GM18498 (cell line): ENCODE measurements around the gene IGSF10.
A peak's percentile ranks its signal among the peaks of the same experiment; 100 is the strongest.

Source experiments
- ATAC-seq: cut with Tn5 transposase; IDR thresholded peaks from one replicate; pipeline ENCODE4 v1.9.1; 2021; ENCODE audit warnings: mild to moderate bottlenecking, moderate library complexity; ENCODE audit not compliant: unreplicated experiment

IGSF10 gene

DNA sequence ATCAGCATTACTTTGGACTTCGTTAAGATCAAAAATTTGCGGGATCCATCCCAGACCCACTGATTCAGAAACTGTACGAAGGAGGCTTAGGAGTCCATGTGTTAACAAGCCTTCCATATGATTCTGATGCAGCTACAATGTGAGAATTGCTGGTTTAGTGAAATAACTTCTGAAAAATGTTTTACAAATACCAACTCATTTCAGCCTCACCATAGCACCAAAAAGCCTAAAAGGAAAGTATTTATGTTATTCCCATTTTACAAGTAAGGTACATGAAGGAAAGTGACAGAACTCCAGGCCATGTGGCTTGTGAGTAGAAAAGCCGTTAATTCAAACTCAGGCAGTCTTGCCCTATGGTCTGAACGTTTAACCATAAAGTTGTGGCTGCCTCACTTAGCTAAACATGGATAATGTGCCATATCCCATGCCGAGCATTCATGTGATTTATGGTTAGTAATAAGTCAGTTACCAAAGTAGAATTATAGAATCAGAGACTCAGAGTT is 1.5 kb upstream of the IGSF10 start:
- no peak for ATAC-seq

DNA sequence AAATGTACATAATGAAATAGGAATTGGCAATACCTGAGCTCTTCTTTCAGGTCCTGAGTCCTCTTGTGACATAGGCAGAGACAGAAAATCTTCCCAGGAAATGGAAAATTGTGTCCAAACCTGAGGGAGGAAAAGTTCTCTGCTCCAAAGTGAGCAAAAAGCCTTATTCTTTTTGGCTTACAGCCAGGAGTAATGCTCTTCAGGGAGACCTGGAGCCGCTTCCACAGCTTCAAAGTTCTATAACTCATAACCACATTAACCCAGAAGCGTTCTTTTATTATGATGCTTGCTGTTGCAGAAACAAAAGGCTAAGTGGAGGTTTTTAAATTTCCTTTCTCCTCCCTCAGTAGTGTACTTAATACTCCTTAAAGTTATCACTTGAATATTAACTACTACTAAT is 633 bp downstream of the IGSF10 start:
- ATAC-seq: no peak

- ATAC-seq: no peak
Measured at GRCh38 chr3:151459358-151459757, 1.5 kb downstream of the IGSF10 start.

GRCh38 chr3:151456065-151456464 is 4.8 kb downstream of the IGSF10 start:
- ATAC-seq: no peak

GRCh38 chr3:151452841-151453240 is 8.0 kb downstream of the IGSF10 start:
- no peak for ATAC-seq

- no peak for ATAC-seq
Measured at GRCh38 chr3:151452368-151452767, 8.5 kb downstream of the IGSF10 start.

- ATAC-seq: no peak
Measured at GRCh38 chr3:151446002-151446340, 14.9 kb downstream of the IGSF10 start.

- no peak for ATAC-seq
Measured at GRCh38 chr3:151445273-151446001, 15.4 kb downstream of the IGSF10 start.

GRCh38 chr3:151443583-151443982 is 17.3 kb downstream of the IGSF10 start:
- ATAC-seq: no peak

DNA sequence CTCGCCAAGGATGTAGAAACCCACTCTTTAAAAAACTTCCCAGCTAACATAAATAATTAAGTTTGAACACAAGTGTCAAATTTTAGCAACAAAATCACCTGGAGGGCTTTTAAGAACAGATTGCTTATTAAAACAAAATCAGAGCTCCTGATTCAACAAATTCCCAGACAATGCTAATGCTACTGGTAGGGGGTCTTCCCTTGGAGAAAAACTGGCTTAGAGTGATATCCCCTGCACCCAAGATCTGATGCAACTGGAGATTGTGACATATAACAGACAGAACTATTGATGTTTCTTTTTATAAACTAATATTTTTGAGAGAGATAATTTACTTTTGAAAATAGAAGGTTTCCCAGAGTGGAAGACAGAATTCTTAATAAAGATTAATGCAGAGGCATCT is 19.9 kb downstream of the IGSF10 start:
- no peak for ATAC-seq

DNA sequence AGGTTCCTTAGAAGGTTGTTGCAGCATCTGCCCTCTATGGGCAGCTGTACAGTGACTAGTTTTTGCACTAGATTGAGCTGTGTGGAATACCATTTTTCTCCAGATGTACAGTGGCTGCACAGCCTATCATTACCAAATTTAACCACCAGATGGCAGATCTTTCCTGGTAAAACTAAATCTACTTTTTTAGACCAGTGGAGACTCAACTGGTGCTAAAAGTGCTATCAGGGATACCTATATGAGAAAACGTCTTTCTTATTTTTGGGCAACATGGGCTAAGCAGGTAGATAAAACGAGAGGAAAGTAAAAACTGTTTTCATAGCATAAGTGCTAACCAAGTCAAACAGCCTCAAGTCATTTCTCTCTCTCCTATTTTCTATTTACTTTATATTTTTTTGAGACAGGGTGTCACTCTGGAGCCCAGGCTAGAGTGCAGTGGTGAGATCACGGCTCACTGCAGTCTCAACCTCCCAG is 21.2 kb downstream of the IGSF10 start:
- ATAC-seq: peak; percentile 80

DNA sequence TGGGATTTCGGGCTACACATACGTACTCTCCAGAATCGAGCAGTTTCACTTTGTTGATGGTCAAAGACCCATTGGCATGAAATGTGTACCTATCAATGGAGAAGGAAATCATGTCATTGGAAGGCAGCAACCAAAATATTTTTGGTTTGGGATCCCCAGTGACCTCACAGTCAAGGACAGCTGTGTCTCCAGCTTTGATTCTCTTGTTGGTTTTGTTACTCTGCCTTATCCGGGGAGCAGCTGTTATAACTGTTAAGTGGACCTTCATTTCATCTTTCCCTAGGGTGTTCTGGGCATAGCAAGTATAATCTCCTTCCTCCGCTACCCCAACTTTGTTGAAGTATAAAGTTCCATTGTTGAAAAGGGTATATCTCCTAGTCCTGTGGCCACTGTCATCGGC is 23.0 kb downstream of the IGSF10 start:
- ATAC-seq: no peak

GRCh38 chr3:151436675-151437446 is 24.0 kb downstream of the IGSF10 start:
- ATAC-seq: no peak

DNA sequence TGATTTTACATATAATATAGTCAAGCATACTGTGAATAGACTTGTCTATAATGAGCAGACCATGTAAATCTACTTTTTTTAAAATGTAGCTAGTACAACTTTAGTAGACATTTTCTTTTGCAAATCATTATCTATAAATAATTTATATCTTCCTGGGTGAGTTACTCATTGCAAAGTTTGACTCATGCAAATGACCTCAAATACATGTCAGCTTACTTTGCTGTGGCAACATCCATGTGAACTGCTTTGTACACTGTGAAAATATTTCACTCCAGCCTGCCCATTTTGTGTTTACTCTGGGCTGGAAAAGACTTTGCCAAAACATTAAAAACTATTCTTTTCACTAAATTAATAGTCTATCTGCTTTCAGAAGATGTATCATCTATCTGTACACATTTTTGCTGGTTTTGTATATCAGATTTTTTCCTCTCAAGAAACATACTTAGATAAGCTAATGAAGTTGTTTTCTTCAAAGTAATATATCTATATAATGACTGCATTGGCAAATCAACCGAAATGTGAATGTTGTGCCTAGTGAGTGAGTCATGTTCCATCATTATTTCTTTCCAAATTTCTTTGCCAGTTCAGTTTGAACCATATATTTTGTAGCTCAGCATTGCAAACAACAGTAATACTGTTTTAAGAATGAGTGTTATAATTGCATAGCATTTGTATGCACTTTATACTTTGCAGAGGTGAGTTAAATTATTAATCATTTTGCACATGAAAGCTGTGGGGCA is 26.5 kb downstream of the IGSF10 start:
- ATAC-seq: no peak

GRCh38 chr3:151432616-151433372 is 28.1 kb downstream of the IGSF10 start:
- no peak for ATAC-seq

DNA sequence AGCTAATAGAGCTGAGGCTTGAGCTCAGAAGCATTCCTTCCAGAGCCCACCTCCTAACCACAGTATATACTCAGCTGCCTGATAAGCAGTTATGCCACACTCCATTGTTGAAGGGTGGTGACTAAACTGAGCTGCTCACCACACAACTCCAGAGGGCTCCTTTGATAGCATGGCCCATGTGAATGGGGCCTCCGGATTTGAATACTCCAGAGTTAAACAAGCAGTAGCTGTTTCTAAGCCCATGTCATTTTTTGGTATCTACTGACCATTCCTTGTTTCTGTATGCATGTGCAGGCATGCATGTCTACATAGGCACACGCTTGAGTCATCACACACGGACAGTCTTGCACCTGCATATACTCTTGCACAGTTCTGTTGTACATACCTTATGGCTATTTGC is 28.9 kb downstream of the IGSF10 start:
- no peak for ATAC-seq

GRCh38 chr3:151430821-151431484 is 29.9 kb downstream of the IGSF10 start:
- ATAC-seq: no peak

DNA sequence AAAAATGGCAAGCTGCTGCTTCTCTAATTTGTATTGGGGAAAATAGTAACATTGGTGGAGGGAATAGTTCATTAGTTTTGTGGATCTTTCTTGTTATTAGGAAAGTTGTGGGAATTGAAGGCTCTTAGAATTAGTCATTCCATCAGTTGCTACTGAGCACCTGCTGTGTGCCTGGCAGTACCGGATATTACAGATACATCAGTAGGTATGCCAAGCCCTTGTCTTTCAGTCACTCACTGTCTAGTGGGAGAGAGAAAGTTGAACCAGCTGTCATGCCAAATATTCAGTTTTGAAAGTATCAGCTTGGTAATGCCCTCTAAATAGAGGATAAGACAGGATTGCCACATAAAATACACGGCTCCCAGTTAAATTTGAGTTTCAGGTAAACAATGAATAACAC is 32.5 kb downstream of the IGSF10 start:
- ATAC-seq: no peak

DNA sequence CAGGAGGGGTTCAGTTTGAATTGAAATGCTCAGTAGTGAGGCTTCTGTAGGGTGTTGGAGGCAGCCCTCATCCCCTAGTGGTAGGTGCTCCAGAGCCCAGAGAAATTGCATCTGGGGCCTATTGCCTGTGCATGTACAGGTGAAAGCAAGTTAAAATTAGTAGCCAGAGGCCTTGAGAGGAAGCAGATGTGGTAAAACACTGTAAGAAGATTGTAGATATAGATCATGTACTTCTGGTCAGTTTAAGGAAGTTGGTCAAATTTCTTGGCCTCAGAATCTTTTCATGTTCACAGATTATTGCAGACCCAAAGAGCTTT is 34.6 kb downstream of the IGSF10 start:
- ATAC-seq: peak; percentile 91

- peak; percentile 27 for ATAC-seq
Measured at GRCh38 chr3:151425627-151426340, 35.1 kb downstream of the IGSF10 start.
